GM15510 (cell line): ENCODE results near the gene EVX2.

ENCODE experiments used
- POLR2A ChIP-seq: IDR thresholded peaks from 3 replicates; pipeline ENCODE4 v1.6.1; 2011; ENCODE audit warnings: borderline replicate concordance; ENCODE audit not compliant: insufficient read length; ENCODE audit errors: extremely low read depth

EVX2 gene

GRCh38 chr2:176088048-176088936 is 4.5 kb upstream of the EVX2 start:
- no peak for TF ChIP-seq POLR2A

- TF ChIP-seq POLR2A = no peak
Measured at GRCh38 chr2:176087330-176088047, 3.7 kb upstream of the EVX2 start.

DNA sequence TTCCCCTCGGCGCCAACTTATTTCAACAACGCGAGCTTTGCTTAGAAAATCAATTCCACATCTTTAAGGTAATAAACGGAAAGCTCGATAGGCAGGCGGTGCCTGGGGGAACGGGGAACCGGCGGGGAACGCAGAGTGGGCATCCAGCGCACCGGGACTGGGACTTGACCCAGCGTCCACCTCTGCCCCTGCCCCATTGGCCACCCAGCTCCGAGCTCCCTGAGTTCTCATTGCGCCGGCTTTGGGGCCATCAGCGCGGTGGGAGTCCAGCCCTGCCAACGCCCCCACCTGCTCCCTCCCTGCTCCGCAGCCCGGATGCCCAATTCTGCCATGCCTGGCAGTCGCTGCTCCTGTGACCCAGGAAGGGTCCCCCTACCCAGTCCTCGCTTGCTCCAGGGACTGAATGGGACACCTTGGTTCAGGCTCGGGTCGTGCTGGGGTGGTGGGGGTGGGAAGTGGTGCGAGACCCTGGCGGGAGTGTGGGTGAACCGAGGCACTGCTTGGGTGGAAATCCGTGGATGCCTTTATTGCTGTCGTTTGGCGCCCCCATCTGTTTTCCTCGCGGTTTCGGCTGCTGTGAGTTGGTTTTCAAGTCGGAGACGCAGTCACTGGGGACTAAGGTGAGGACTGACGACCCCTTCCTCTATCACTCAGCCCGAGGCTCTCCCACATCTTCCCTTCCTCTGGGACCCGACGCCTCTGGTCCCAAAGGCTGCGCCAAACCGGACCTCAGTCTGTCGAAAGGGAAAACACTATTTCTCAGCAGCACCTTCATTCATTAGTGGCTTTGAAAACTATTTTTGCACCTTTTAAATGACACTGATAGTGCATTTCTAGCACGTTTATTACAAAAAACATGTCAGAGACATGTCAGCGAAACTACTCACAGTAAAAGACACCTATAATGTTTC is 2.4 kb upstream of the EVX2 start:
- no peak for TF ChIP-seq POLR2A

- no peak for TF ChIP-seq POLR2A
Measured at GRCh38 chr2:176085120-176085788, 1.5 kb upstream of the EVX2 start.

DNA sequence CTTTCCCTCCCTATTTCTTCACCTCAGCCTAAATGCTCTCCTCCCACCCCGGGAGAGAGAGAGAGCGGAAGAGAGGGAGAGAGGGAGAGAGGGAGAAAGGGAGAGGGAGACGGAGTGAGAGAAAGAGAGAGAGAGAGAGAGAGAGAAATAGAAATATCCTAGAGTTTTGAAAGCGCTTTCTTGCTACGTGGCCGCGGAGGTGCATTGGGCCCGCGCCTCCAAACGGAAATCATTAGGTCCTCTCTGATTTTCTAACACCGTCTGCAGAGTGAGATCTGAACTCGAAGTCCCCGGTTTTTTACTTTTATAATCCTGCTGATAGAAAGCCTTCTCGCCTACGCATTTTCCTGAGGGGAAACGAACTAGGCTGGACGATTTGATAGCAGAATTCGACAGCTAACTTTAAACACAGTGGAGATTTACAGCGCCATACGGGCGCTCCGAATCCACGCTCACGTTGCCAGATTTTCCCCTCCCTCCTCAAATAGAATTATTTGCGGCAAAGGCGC is 903 bp upstream of the EVX2 start:
- no peak for TF ChIP-seq POLR2A

- no peak for TF ChIP-seq POLR2A
Measured at GRCh38 chr2:176082824-176083751, 674 bp downstream of the EVX2 start.

- no peak for TF ChIP-seq POLR2A
Measured at GRCh38 chr2:176082525-176082823, 1.3 kb downstream of the EVX2 start.

DNA sequence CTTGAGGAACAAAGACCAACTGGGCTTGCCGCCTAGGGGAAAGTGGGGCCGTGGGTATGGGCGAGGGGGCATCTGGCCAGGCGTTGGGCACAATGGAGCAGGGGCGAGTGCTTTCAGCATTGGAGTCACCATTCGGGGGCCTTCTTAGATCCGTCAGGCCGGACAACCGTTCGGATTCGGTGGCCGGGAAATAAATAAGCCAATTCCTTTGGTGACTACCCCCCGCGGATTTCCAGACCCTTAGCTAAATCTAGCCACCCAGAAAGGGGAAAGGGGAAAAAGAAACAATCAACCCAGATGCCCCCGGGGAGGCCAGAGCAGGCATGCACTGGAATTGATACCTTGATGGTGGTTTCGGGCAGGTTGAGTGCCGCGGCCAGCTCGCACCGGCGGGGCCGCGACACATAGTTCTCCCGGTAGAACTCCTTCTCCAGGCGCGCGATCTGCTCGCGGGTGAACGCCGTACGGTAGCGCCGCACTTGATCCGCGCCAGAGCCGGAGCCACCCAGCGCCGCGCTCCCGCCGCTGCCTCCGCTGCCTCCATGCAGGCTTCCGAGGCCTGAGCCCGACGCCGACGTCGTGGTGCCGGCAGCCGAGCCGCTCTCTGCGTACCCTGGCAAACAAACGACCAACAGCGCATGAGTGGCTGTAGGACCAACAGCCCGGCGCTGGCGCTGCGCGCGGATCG is 1.8 kb downstream of the EVX2 start:
- no peak for TF ChIP-seq POLR2A

- no peak for TF ChIP-seq POLR2A
Measured at GRCh38 chr2:176081376-176081836, 2.4 kb downstream of the EVX2 start.

DNA sequence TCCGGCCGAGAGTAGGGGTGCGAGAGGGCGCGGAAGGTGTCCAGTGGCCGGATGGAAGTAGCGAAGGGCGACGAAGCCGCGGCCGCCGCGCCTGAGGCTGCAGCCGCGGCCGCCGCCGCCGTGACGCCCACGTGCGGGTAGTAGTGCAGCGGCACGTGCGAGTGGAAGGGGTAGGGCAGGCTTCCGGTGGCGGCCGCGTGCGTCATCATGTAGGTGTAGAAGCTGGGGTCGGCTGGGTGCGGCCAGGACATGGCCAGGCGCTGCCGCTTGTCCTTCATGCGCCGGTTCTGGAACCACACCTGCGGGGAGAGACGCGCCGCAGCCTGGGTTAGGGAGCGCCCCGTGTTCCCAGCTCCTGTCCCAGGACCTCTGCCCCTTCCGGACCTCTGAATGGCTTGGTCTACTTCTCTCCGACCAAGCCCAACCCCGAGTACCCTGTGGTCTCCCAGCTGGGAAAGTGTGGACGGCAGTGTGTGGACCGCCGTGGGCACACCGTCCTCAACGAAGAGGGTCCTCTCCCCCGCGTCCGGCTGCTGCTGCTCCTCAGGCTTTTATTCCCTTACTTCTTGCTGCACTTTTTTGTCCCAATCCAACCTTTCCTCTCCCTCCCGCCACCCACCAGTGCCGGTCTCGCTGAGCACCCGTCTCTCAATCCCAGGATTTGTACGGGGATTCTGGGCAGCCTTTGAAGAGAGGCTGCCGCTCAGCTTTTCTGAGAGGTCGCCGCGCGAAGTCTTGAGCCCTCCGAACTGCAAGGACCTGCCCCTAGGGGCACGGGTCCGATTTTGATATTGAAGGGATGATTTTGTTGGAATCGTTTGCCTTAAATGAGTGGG is 3.0 kb downstream of the EVX2 start:
- no peak for TF ChIP-seq POLR2A

- no peak for TF ChIP-seq POLR2A
Measured at GRCh38 chr2:176079831-176080539, 3.8 kb downstream of the EVX2 start.

- no peak for TF ChIP-seq POLR2A
Measured at GRCh38 chr2:176079285-176079830, 4.4 kb downstream of the EVX2 start.
